Body of pancreas (tissue), 4 donors: ENCODE data around the gene SORCS2. TPM values are rescaled to one million over a fixed set of nuclear protein-coding genes. Genes with fewer than 3 reads are reported as not detected.

Experiments used
- ATAC-seq: fragments of 150-250 bp; one replicate; pipeline ENCODE4 v1.9.1; 2016
- DNase-seq, 4 donors: peaks; one replicate each; pipeline ENCODE4 v3.0.0-alpha.2; 2019
- H3K27ac ChIP-seq, 4 donors: fragments of 200-600 bp; sonication (generic); 1 replicate in 3 of 4; 2 replicates in 1 of 4; pipeline versions ENCODE4 v1.5.1 to v1.6.1; 2016 to 2019; ENCODE audit warnings: mild to moderate bottlenecking in 1 of 4, mixed read lengths in 1 of 4, moderate library complexity in 1 of 4
- H3K27me3 ChIP-seq, 2 donors: fragments of 200-600 bp; sonication (generic); one replicate each; pipeline ENCODE4 v1.6.0; 2016; ENCODE audit warnings: mild to moderate bottlenecking in 1 of 2
- H3K36me3 ChIP-seq, 2 donors: fragments of 200-600 bp; sonication (generic); replicated peaks in 1 of 2; 2 replicates each; pipeline ENCODE4 v1.5.1; 2016; ENCODE audit warnings: low read depth in 2 of 2; ENCODE audit not compliant: insufficient read depth in 1 of 2
- H3K4me1 ChIP-seq: fragments of 200-600 bp; sonication (generic); one replicate; pipeline ENCODE4 v1.6.0; 2016
- H3K4me3 ChIP-seq, 2 donors: fragments of 200-600 bp; sonication (generic); 1 replicate in 1 of 2; 2 replicates in 1 of 2; pipeline ENCODE4 v1.5.1; 2016 to 2019
- H3K9me3 ChIP-seq, 3 donors: fragments of 200-600 bp; sonication (generic); 1 replicate in 2 of 3; 2 replicates in 1 of 3; pipeline ENCODE4 v1.5.1; 2016
- POLR2A ChIP-seq, 3 donors: fragments of 450-650 bp; IDR thresholded peaks; one replicate each; pipeline ENCODE4 v1.6.1; 2016; ENCODE audit warnings: antibody characterized with exemption in 3 of 3, mild to moderate bottlenecking in 2 of 3
- WGBS, 2 donors: methylation state at CpG; one replicate each; pipeline ENCODE4 v1.1.5; 2017; 5-methylcytosine and 5-hydroxymethylcytosine counted together
- intact Hi-C: fragments of 100-400 bp; cut with DNase I; formaldehyde crosslinking; loops from one replicate; pipeline ENCODE4 v1.15.1; 2023
- total RNA-seq, 2 donors: library from RNA; depleted of rRNA; stranded (reverse); fragments of >200 nt; gene quantifications; one replicate each; pipeline ENCODE4 v1.1.0, GENCODE V29; 2016
- TF ChIP-seq, protein P1 (sequence below), 7 experiments: fragments of 450-650 bp in 4 of 7; fragments of 200-600 bp in 3 of 7; sonication (generic) in 3 of 7; IDR thresholded peaks; one replicate each; pipeline ENCODE4 v1.5.1; 2016 to 2019; ENCODE audit warnings: antibody characterized with exemption in 7 of 7

Gene SORCS2
- total RNA-seq, 2 donors from 2014 or later = 0.26 to 0.33 TPM

DNA sequence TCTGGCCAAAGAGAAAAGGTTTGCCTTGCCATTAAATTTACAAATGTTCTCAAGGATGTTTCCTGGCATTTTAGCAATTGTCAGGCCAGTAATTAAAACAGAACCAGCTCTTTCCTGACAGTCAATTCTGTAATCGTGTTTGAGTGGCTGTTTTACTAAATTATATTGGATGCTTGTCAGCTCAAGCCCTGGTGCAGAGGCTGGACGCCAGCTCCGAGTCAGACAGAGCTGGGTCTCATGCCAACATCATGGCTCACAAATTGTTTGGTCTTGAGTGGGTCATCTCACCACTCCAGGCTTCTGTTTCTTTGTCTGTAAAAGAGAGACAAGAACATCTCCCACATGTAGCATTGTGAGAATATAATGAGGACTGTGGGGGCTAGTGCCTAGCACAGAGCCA lies 432.7 kb downstream of the SORCS2 start:
- no peaks in the 10 kb centered on the region for H3K4me1 ChIP-seq
- intact Hi-C loops = no loop called here
- ATAC-seq (no peak), DNase-seq (no peak)
- no peaks in the 10 kb centered on the region for H3K27me3 ChIP-seq
- no peaks in the 10 kb centered on the region for H3K36me3 ChIP-seq
- peaks cover 0 to 4% (median 0%) of the 10 kb centered on the region in 3 donors for H3K9me3 ChIP-seq
- TF ChIP-seq, protein P1, sequence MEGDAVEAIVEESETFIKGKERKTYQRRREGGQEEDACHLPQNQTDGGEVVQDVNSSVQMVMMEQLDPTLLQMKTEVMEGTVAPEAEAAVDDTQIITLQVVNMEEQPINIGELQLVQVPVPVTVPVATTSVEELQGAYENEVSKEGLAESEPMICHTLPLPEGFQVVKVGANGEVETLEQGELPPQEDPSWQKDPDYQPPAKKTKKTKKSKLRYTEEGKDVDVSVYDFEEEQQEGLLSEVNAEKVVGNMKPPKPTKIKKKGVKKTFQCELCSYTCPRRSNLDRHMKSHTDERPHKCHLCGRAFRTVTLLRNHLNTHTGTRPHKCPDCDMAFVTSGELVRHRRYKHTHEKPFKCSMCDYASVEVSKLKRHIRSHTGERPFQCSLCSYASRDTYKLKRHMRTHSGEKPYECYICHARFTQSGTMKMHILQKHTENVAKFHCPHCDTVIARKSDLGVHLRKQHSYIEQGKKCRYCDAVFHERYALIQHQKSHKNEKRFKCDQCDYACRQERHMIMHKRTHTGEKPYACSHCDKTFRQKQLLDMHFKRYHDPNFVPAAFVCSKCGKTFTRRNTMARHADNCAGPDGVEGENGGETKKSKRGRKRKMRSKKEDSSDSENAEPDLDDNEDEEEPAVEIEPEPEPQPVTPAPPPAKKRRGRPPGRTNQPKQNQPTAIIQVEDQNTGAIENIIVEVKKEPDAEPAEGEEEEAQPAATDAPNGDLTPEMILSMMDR (IDR thresholded peaks at IDR 0.05) = no peak
- WGBS, 2 donors = 18 to 38% methylated on average over 3 of the region's 3 CpGs
- H3K27ac ChIP-seq = no peak overlapping the region
- no peak overlapping the region for H3K4me3 ChIP-seq

DNA sequence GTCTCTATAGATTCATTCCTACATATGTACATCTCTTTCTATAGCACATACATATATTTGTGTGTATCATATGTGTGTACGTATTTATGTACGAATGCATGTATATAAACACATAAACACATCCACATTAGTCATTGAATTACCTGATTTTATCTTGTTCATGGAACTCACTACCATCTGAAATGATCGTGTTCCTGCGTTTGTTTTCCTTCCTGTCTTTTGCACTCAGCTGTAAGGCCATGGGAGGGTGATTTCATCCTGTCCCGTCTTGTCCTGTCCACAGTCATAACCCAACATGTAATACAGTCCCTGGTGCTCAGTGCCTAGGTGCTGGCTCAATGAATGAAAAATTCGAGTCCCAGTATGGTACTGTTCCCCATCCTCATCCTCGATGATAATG lies 434.2 kb downstream of the SORCS2 start:
- DNase-seq = no peak
- intact Hi-C loops = no loop called here
- 57 to 59% methylated on average over 7 of the region's 7 CpGs for WGBS, 2 donors
- no peak overlapping the region for H3K27ac ChIP-seq
- H3K9me3 ChIP-seq = peaks cover 0 to 6% (median 0%) of the 10 kb centered on the region in 3 donors
- no peaks in the 10 kb centered on the region for H3K4me1 ChIP-seq
- H3K27me3 ChIP-seq = no peaks in the 10 kb centered on the region
- no peak for TF ChIP-seq POLR2A (IDR thresholded peaks at IDR 0.05)
- TF ChIP-seq, protein P1 (IDR thresholded peaks at IDR 0.05) = no peak
- H3K4me3 ChIP-seq = no peak overlapping the region
- H3K36me3 ChIP-seq = no peaks in the 10 kb centered on the region
- no peak for ATAC-seq

- intact Hi-C loops = no loop called here
- Histone ChIP-seq H3K9me3 (peaks cover 0 to 6% (median 0%) of the 10 kb centered on the region in 3 donors), H3K4me3 (no peak overlapping the region), H3K27me3 (no peaks in the 10 kb centered on the region), H3K27ac (no peak overlapping the region), H3K36me3 (no peaks in the 10 kb centered on the region), H3K4me1 (no peaks in the 10 kb centered on the region)
- DNase-seq (no peak), ATAC-seq (no peak)
- no peak for TF ChIP-seq POLR2A (IDR thresholded peaks at IDR 0.05)
- TF ChIP-seq, protein P1 (IDR thresholded peaks at IDR 0.05) = no peak
- whole genome bisulfite sequencing, 2 donors = 68 to 78% methylated on average over 17 to 18 of the region's 18 CpGs
Observed at GRCh38 chr4:7627251-7628250, 435.2 kb downstream of the SORCS2 start.

DNA sequence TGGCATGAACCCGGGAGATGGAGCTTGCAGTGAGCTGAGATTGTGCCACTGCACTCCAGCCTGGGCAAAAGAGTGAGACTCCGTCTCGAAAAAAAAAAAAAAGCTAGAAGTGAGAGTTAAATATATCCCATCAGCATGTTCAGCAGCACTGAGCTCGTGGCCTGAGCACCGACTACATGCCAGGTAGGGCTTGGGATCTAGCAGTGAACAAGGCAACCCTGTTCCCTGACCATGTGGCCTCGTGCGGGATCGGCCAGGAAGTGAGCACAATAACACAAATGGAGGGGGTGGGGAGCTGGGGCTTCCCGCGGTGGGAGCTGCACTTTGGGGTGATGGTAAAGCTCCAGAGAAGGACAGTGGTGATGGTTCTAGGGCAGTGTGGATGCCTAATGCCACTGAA lies 436.1 kb downstream of the SORCS2 start:
- intact Hi-C loops = no loop called here
- ATAC-seq (no peak), DNase-seq (no peak)
- Histone ChIP-seq H3K9me3 (peaks cover 0 to 6% (median 0%) of the 10 kb centered on the region in 3 donors), H3K27ac (no peak overlapping the region), H3K27me3 (no peaks in the 10 kb centered on the region), H3K36me3 (no peaks in the 10 kb centered on the region), H3K4me1 (no peaks in the 10 kb centered on the region), H3K4me3 (no peak overlapping the region)
- TF ChIP-seq, protein P1 (IDR thresholded peaks at IDR 0.05) = no peak
- no peak for TF ChIP-seq POLR2A (IDR thresholded peaks at IDR 0.05)
- WGBS, 2 donors = 53 to 62% methylated on average over 9 to 10 of the region's 10 CpGs
